ENCODE results near the gene CARD16.
A peak's percentile ranks its signal among the peaks of the same experiment; 100 is the strongest.
"Not testable (repeated sequence)": the region's sequence is repeated elsewhere in the genome, so short reads cannot be mapped to it uniquely, and the experiment has no call there.

CARD16 gene

GRCh38 chr11:105049481-105049880 is 4.3 kb upstream of the CARD16 start:
- DNase-seq: no peak

DNA sequence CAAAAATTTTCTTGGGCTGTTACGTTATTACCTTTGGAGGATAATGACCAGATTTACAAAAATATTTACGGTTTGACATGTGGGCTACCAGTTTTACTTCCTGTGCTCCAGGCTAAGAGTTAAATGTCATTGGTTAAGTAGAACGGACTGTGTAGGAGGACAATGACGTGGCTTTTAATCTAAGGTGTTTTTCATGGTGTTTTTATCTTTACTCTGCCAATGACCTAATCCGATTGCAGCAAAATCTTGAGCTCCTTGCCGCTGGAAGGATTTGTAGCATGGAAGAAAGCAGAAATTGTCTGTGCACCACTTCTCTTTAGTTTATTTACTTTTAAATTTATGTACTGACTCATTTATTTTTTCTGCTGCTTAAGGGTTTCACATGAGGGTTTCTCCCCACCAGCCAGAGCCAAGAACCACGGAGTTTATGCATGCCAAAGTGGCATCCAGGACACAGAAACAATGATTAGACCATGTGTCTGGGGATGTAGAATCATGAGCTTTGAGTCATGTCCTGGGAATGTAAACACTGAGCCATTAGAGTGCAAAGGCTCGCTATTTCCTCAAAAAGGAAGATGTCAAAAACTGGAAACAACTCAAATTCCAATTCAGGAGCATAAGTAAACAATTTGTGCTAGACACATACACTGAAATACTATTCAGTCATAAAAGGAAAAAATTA is 1.9 kb upstream of the CARD16 start:
- peak; percentile 97 for DNase-seq

DNA sequence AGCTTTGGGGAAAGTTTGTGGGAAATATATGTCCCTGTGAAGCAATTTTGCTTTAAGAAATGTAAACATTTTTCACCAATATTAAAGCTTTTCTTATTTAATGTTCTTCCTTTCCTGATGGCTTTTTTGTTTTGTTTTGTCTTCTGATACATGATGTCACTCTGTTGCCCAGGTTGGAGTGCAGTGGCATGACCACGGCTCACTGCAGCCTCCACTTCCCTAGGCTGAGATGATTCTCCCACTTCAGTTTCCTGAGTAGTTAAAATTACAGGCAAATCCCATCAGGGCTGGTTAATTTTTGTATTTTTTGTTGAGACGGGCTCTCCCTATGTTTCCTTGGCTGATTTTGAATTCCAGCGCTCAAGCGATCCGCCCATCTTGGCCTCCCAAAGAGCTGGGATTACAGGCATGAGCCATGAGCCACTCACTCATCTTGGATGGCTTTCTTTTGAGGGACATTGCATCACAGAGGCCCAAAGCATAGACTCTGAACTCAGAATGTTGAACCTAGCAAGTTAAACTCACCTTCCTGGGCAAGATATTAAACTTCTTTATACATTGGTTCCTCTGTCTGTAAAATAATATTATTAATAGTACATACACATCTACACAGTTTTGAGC is 651 bp upstream of the CARD16 start:
- DNase-seq: peak; percentile 14

GRCh38 chr11:105042178-105042577 is 3.0 kb downstream of the CARD16 start:
- no peak for DNase-seq

DNA sequence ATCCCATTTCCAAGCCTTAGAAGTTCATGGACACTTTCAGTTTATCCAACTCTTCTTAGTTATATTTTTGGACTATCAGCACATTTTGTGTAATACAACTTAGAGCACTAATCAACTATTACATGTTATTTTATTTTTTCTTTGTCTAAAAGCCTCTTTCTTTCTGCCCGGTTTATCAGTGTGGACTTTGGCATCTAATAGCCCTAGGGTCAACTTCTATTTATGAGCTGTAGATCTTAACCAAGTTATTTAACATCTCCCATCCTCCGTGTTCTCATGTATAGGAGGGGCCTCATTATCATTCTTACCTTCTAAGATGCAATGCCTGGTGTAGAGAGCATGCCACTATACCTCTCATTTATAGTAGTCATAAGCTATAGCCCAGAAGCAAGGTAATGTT is 4.4 kb downstream of the CARD16 start:
- no peak for DNase-seq

DNA sequence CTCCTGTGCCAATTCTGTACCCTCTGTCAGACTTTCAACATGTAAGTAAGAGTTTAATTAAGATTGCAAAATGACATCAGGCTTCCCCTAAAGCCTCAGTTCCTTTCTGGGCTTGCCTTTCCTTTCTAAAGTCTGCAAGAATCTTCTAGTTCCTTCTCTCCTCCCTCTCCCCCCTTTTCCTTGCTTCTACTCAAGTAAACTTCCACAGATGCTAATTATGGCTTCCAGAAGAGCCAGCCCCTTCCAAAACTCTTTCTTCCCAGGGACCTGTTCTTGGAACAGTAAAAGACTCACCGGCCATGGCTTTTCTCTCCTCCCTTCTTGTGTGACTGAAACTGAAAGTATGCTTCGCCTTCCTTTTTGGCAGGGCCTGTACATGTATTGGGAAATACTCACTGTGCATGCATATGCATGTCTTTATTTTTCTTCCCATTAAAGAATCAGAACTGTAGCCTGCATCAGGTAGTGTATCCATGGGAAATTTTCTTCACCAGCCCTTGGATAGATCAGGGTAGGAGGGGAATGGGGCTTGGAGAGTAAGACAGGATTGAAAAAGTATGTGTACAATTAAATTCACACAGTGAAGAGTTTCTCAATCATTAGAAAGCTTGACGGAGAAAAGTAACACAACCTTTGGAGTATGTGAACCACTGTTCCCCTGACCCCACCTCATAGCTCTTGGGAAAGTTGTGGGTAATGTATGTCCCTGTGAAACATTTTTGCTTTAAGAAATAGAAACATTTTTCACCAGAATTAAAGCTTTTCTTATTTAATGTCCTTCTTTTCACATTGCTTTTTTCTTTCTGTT is 10.1 kb downstream of the CARD16 start, which contains the start of gene CASP1:
TSS of gene CASP1 (minus strand) at position 332 of the 808 bp plus-strand sequence. CDS start at position 301, 31 bp downstream.
- peak; percentile 79 for DNase-seq

GRCh38 chr11:105034388-105034787 is 10.7 kb downstream of the CARD16 start:
- DNase-seq: not testable (repeated sequence)

- DNase-seq: no peak
Observed at GRCh38 chr11:105033781-105034180, 11.4 kb downstream of the CARD16 start.

- no peak for DNase-seq
Observed at GRCh38 chr11:105033343-105033742, 11.8 kb downstream of the CARD16 start.

GRCh38 chr11:105032495-105032894 is 12.6 kb downstream of the CARD16 start:
- no peak for DNase-seq

GRCh38 chr11:105027678-105028077 is 17.5 kb downstream of the CARD16 start:
- no peak for DNase-seq

- no peak for DNase-seq
Observed at GRCh38 chr11:105024394-105024793, 20.7 kb downstream of the CARD16 start.

DNA sequence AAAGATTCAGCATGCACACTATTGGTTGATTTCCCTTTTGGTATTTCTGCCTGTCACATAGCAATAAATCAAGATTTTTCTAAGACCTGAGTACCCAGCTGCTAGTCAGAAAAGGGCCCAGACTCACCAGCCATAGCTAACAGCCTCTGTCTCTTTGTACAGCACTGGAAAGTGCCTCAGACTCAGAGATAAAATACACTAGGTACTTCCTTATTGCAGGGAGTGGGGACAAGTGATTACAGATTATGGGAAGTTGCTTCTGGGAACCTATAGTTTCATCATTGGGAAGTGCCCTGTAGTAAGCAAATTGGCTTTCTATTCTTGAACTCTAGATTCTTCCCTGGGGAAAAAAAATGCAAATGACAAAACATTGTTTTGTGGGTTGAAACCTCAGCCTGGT is 22.1 kb downstream of the CARD16 start, which contains the start of gene CASP5:
TSS of gene CASP5 (minus strand) at position 166 of the 400 bp plus-strand sequence. CDS start at position 134, 32 bp downstream.
- DNase-seq: no peak

GRCh38 chr11:105022527-105022926 is 22.6 kb downstream of the CARD16 start:
- no peak for DNase-seq

DNA sequence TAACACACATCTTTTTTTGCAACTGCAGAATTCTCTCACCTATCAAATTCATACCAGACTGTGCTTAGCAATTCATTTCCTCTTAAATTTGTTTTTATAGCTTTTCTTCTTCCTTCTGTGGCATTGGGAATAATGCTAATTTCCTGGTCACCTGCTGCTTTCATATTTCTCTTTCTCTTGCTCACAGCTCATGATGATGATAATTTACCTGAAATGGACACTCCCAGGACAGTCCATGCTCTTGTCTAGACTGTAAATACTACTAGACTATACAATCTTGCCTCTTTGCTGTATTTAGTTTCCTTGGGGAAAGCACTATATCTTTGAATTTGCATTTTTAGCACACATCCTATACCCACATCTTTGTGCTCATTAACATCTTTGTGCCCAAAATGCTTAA is 37.7 kb downstream of the CARD16 start:
- no peak for DNase-seq

DNA sequence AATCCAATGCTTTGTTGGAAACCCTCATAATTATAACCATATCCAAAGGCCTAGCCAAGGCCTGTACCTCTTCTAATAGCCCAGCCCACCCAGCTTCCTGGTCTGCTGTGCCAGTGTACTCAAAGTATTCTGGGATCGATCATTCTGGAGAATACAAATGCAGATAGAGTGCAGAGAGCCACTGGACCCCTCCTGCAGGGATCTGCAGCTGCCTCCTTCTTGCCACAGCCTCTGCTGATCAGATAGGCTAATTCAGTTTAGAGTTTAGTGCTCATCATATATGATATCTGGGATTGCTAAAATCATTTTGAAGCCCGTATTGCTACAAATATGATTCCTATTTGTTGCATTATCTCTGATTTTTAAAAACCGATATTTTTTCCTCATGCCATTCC is 39.7 kb downstream of the CARD16 start:
- DNase-seq: no peak

- no peak for DNase-seq
Observed at GRCh38 chr11:105004021-105004420, 41.1 kb downstream of the CARD16 start.

- no peak for DNase-seq
Observed at GRCh38 chr11:105003151-105003550, 42.0 kb downstream of the CARD16 start.

GRCh38 chr11:105000797-105001196 is 44.3 kb downstream of the CARD16 start:
- DNase-seq: no peak

- peak; percentile 41 for DNase-seq
Observed at GRCh38 chr11:105000167-105000566, 45.0 kb downstream of the CARD16 start.

GRCh38 chr11:104999721-105000120 is 45.4 kb downstream of the CARD16 start:
- peak; percentile 7 for DNase-seq

DNA sequence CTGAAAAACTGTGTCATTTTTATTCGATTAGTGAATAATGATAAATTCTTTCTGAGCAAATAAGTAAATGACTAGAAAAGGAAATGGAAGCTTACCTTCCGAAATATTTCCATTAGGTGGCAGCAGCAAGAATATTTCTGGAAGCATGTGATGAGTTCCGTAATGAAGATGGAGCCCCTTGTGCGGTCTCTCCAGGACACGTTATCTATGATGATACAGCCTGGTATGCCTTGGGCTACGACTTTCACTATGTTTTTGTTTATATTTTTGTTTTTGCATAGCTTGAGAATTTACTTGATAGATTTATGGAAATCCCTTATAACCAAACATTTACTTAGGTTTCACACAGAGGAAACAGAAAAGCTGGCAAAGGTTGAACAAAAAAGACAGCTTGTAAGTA is 47.8 kb downstream of the CARD16 start:
- DNase-seq: no peak

- no peak for DNase-seq
Observed at GRCh38 chr11:104995001-104995408, 50.1 kb downstream of the CARD16 start.
